Astrocyte of the cerebellum (primary cell): ENCODE results near the gene ARID1B.
A peak's percentile ranks its signal among the peaks of the same experiment; 100 is the strongest.
"Not testable (repeated sequence)": the region's sequence is repeated elsewhere in the genome, so short reads cannot be mapped to it uniquely, and the experiment has no call there.

Experiments used
- DNase-seq: peaks from one replicate; pipeline ENCODE4 v3.0.0-alpha.2; 2011; ENCODE audit warnings: low read depth
- H3K4me3 ChIP-seq: 2 replicates; pipeline ENCODE4 v1.5.1; 2011; ENCODE audit warnings: mild to moderate bottlenecking, low read depth, low read length, moderate library complexity
- CTCF ChIP-seq: IDR thresholded peaks from 2 replicates; pipeline ENCODE4 v1.5.1; 2012; ENCODE audit warnings: low read length, low read depth, moderate library complexity, mild to moderate bottlenecking; ENCODE audit errors: missing control alignments
- in situ Hi-C: cut with HindIII; loops from 2 replicates; pipeline ENCODE4 v1.10.0; 2017; ENCODE audit warnings: low sequenced_read_pairs

Gene ARID1B

GRCh38 chr6:157144859-157145568 lies 367.8 kb downstream of the ARID1B start:
- in situ Hi-C loops, result no loop called here
- no peak for TF ChIP-seq CTCF
- H3K4me3 ChIP-seq, result no peak overlapping the region
- no peak for DNase-seq

- DNase-seq, result no peak
- TF ChIP-seq CTCF, result no peak
- in situ Hi-C loops, result no loop called here
- no peak overlapping the region for H3K4me3 ChIP-seq
Measured at GRCh38 chr6:157145656-157146285, 368.6 kb downstream of the ARID1B start.

- in situ Hi-C loops, DNase-seq, H3K4me3 ChIP-seq: not testable (repeated sequence)
Measured at GRCh38 chr6:157147054-157148026, 370.2 kb downstream of the ARID1B start.

GRCh38 chr6:157148391-157149323 lies 371.5 kb downstream of the ARID1B start:
- DNase-seq, result peak; percentile 91
- no peak for TF ChIP-seq CTCF
- in situ Hi-C loops, result no loop called here
- H3K4me3 ChIP-seq, result no peak overlapping the region

GRCh38 chr6:157150076-157150475 lies 372.9 kb downstream of the ARID1B start:
- no peak for TF ChIP-seq CTCF
- DNase-seq, result peak; percentile 85
- no peak overlapping the region for H3K4me3 ChIP-seq
- in situ Hi-C loops, result no loop called here

GRCh38 chr6:157151029-157151428 lies 373.9 kb downstream of the ARID1B start:
- H3K4me3 ChIP-seq, result no peak overlapping the region
- no peak for DNase-seq
- no peak for TF ChIP-seq CTCF
- in situ Hi-C loops, result no loop called here
